Thymus (tissue), 11 donors: Measurements from ENCODE around the gene ATXN2. TPM values are rescaled to one million over a fixed set of nuclear protein-coding genes. Genes with fewer than 3 reads are reported as not detected.
A peak's percentile ranks its signal among the peaks of the same experiment; 100 is the strongest.

Experiments
- DNase-seq, 9 donors: peaks; one replicate each; pipeline ENCODE4 v3.0.0-alpha.2; 2013; ENCODE audit warnings: low spot score in 9 of 9, low read depth in 6 of 9, missing footprints in 1 of 9
- H3K27ac ChIP-seq, 2 donors: one replicate each; pipeline ENCODE4 v1.5.1; 2013; ENCODE audit warnings: control low read depth in 1 of 2, low read depth in 1 of 2, low read length in 1 of 2, mild to moderate bottlenecking in 1 of 2, moderate library complexity in 1 of 2
- H3K27me3 ChIP-seq, 2 donors: one replicate each; pipeline ENCODE4 v1.5.1; 2013; ENCODE audit warnings: low read length in 1 of 2; ENCODE audit not compliant: control insufficient read depth in 2 of 2, insufficient read depth in 1 of 2
- H3K36me3 ChIP-seq, 2 donors: one replicate each; pipeline ENCODE4 v1.5.1; 2013; ENCODE audit warnings: low read length in 1 of 2, mild to moderate bottlenecking in 1 of 2, moderate library complexity in 1 of 2; ENCODE audit not compliant: control insufficient read depth in 2 of 2, insufficient read depth in 2 of 2
- H3K4me1 ChIP-seq, 2 donors: one replicate each; pipeline ENCODE4 v1.5.1; 2013; ENCODE audit warnings: low read length in 2 of 2; ENCODE audit not compliant: control insufficient read depth in 2 of 2, insufficient read depth in 2 of 2
- H3K4me3 ChIP-seq, 2 donors: one replicate each; pipeline ENCODE4 v1.5.1; 2013; ENCODE audit warnings: low read length in 2 of 2, control low read depth in 1 of 2, mild to moderate bottlenecking in 1 of 2
- H3K9me3 ChIP-seq, 2 donors: one replicate each; pipeline ENCODE4 v1.5.1; 2013; ENCODE audit warnings: low read length in 1 of 2, mild to moderate bottlenecking in 1 of 2; ENCODE audit not compliant: control insufficient read depth in 2 of 2, insufficient read depth in 1 of 2
- WGBS: extraction: QIAGEN DNeasy Blood & Tissue Kit; methylation state at CpG from one replicate; pipeline ENCODE4 v1.1.7; 2013; 5-methylcytosine and 5-hydroxymethylcytosine counted together
- polyA plus RNA-seq: library from polyadenylated mRNA; stranded (reverse); fragments of 200-250 nt; gene quantifications from one replicate; pipeline ENCODE4 v1.2.3, GENCODE V29; 2013
- total RNA-seq: library from RNA; stranded (reverse); fragments of 120-200 nt; gene quantifications from one replicate; pipeline ENCODE4 v1.2.4, GENCODE V29; 2013
- donor health status: healthy.

Gene ATXN2
- total and polyA plus RNA-seq, 2 donors = 11.8 to 19.7 TPM

- H3K4me3 ChIP-seq = no peak overlapping the region
- WGBS = over 99% methylated on average over 2 of the region's 2 CpGs
- H3K9me3 ChIP-seq = no peaks in the 10 kb centered on the region
- DNase-seq = no peak
- H3K27me3 ChIP-seq = no peaks in the 10 kb centered on the region
- H3K27ac ChIP-seq = no peak overlapping the region
- peaks cover 21 to 32% of the 10 kb centered on the region in 2 donors for H3K36me3 ChIP-seq
- H3K4me1 ChIP-seq = peaks cover under 1 to 16% of the 10 kb centered on the region in 2 donors
Observed at GRCh38 chr12:111417290-111417689, 181.8 kb downstream of the ATXN2 start.

- Histone ChIP-seq H3K27me3 (no peaks in the 10 kb centered on the region), H3K36me3 (peaks cover 12 to 21% of the 10 kb centered on the region in 2 donors), H3K27ac (no peak overlapping the region), H3K4me1 (peaks cover 14 to 41% of the 10 kb centered on the region in 2 donors), H3K9me3 (no peaks in the 10 kb centered on the region), H3K4me3 (no peak overlapping the region)
- DNase-seq = no peak
- 97% methylated on average over 7 of the region's 7 CpGs for WGBS
Observed at GRCh38 chr12:111414711-111415252, 184.3 kb downstream of the ATXN2 start.

GRCh38 chr12:111413442-111414086 lies 185.6 kb downstream of the ATXN2 start:
- H3K27ac ChIP-seq = no peak overlapping the region
- H3K4me3 ChIP-seq = no peak overlapping the region
- H3K9me3 ChIP-seq = no peaks in the 10 kb centered on the region
- no peak for DNase-seq
- H3K36me3 ChIP-seq = peaks cover 3 to 9% of the 10 kb centered on the region in 2 donors
- no peaks in the 10 kb centered on the region for H3K27me3 ChIP-seq
- peaks cover 23 to 53% of the 10 kb centered on the region in 2 donors for H3K4me1 ChIP-seq
- WGBS = 92% methylated on average over 12 of the region's 12 CpGs

- H3K36me3 ChIP-seq = peaks cover 2 to 3% of the 10 kb centered on the region in 2 donors
- no peaks in the 10 kb centered on the region for H3K27me3 ChIP-seq
- peaks cover 23 to 59% of the 10 kb centered on the region in 2 donors for H3K4me1 ChIP-seq
- H3K27ac ChIP-seq = no peak overlapping the region
- WGBS = 84% methylated on average over 6 of the region's 6 CpGs
- H3K9me3 ChIP-seq = no peaks in the 10 kb centered on the region
- no peak overlapping the region for H3K4me3 ChIP-seq
- no peak for DNase-seq
Observed at GRCh38 chr12:111412830-111413441, 186.2 kb downstream of the ATXN2 start.

GRCh38 chr12:111412007-111412829 lies 186.9 kb downstream of the ATXN2 start:
- Histone ChIP-seq H3K27me3 (no peaks in the 10 kb centered on the region), H3K27ac (peak overlapping the region; percentile 64 to 68), H3K9me3 (no peaks in the 10 kb centered on the region), H3K36me3 (peaks cover 3 to 7% of the 10 kb centered on the region in 2 donors), H3K4me3 (no peak overlapping the region), H3K4me1 (peaks cover 29 to 67% of the 10 kb centered on the region in 2 donors)
- 40% methylated on average over 15 of the region's 15 CpGs for WGBS
- DNase-seq = peak in 1 of 9 donors; percentile 53

- Histone ChIP-seq H3K27ac (no peak overlapping the region), H3K4me1 (peaks cover 35 to 76% of the 10 kb centered on the region in 2 donors)
- 87% methylated on average over 8 of the region's 8 CpGs for WGBS
Observed at GRCh38 chr12:111411185-111411764, 187.8 kb downstream of the ATXN2 start.

GRCh38 chr12:111410431-111411184 lies 188.5 kb downstream of the ATXN2 start:
- Histone ChIP-seq H3K4me3 (no peak overlapping the region), H3K36me3 (peaks cover 3 to 7% of the 10 kb centered on the region in 2 donors), H3K9me3 (no peaks in the 10 kb centered on the region), H3K4me1 (peaks cover 35 to 78% of the 10 kb centered on the region in 2 donors), H3K27me3 (no peaks in the 10 kb centered on the region), H3K27ac (peak overlapping the region in 1 of 2 donors; percentile 33)
- DNase-seq = no peak
- 88% methylated on average over 12 of the region's 12 CpGs for WGBS

More at GRCh38 chr12:111411185-111411764, 187.8 kb downstream of the ATXN2 start:
- Histone ChIP-seq H3K36me3 (peaks cover 3 to 7% of the 10 kb centered on the region in 2 donors), H3K4me3 (no peak overlapping the region), H3K27me3 (no peaks in the 10 kb centered on the region), H3K9me3 (no peaks in the 10 kb centered on the region)
- DNase-seq = no peak

- Histone ChIP-seq H3K27ac (peak overlapping the region; percentile 32 to 42), H3K27me3 (peaks cover 0 to 4% of the 10 kb centered on the region in 2 donors), H3K4me3 (peak overlapping the region in 1 of 2 donors; percentile 8), H3K4me1 (peaks cover 42 to 82% of the 10 kb centered on the region in 2 donors), H3K9me3 (no peaks in the 10 kb centered on the region), H3K36me3 (peaks cover 3 to 7% of the 10 kb centered on the region in 2 donors)
- 44% methylated on average over 14 of the region's 14 CpGs for WGBS
- DNase-seq = peak in 1 of 9 donors; percentile 25
Observed at GRCh38 chr12:111409780-111410430, 189.2 kb downstream of the ATXN2 start.
